EL (cell line): ENCODE results near the gene YBX1.
"Not testable (repeated sequence)": the region's sequence is repeated elsewhere in the genome, so short reads cannot be mapped to it uniquely, and the experiment has no call there.

Source experiments
- DNase-seq: peaks from one replicate; pipeline ENCODE4 v3.0.0-alpha.2; 2016

YBX1 gene

GRCh38 chr1:42751511-42752070, 69.4 kb downstream of the YBX1 start:
- DNase-seq: not testable (repeated sequence)

- no peak for DNase-seq
Measured at GRCh38 chr1:42752284-42752683, 70.1 kb downstream of the YBX1 start.

- peak; percentile 60 for DNase-seq
Measured at GRCh38 chr1:42753070-42753469, 70.9 kb downstream of the YBX1 start.
